ENCODE results near the gene PPP1R14B. TPM values are rescaled to one million over a fixed set of nuclear protein-coding genes. Genes with fewer than 3 reads are reported as not detected.

PPP1R14B gene
- total RNA-seq, 2 experiments from 2014 or later = 285 to 287 TPM

GRCh38 chr11:64204080-64204440 is 42.7 kb downstream of the PPP1R14B start:
- no peak for ATAC-seq
- Mint-ChIP-seq H3K9me3 (no peaks in the 10 kb centered on the region), H3K4me3 (no peak overlapping the region), H3K27me3 (no peaks in the 10 kb centered on the region), H3K27ac (peak overlapping the region; percentile 65), H3K36me3 (ENCODE audit: low read depth) (peaks cover 78% of the 10 kb centered on the region), H3K4me1 (ENCODE audit: low read depth) (peaks cover 40% of the 10 kb centered on the region)
- POLR2A ChIA-PET = interaction anchor here (0.7 to 9.7 kb wide), 12 partner anchors 8 to 120 kb away, joined by 3 to 206 read pairs (median 4); partner anchors contain the start of genes ESRRA, FKBP2, NUDT22 and PLCB3
- CTCF ChIA-PET = interaction anchor here (0.7 to 7.5 kb wide), 24 partner anchors 9 to 155 kb away, joined by 3 to 111 read pairs (median 7); partner anchors contain the start of genes BAD, CATSPERZ, FKBP2 and NUDT22
- no peak for TF ChIP-seq CTCF (IDR thresholded peaks at IDR 0.05)
- intact Hi-C loops (cut with micrococcal nuclease) = loop anchor here (5.0 kb wide), 1 partner anchor 98 kb away; the partner anchor contains the start of gene CATSPERZ
- no peak for DNase-seq

GRCh38 chr11:64203421-64204079 is 43.2 kb downstream of the PPP1R14B start:
- H3K27ac Mint-ChIP-seq = peak overlapping the region; percentile 49
- TF ChIP-seq CTCF (IDR thresholded peaks at IDR 0.05) = no peak
- H3K4me3 Mint-ChIP-seq = no peak overlapping the region
- peaks cover 75% of the 10 kb centered on the region for H3K36me3 Mint-ChIP-seq (ENCODE audit: low read depth)
- peaks cover 35% of the 10 kb centered on the region for H3K4me1 Mint-ChIP-seq (ENCODE audit: low read depth)
- ATAC-seq (no peak), DNase-seq (no peak)
- H3K27me3 Mint-ChIP-seq = no peaks in the 10 kb centered on the region
- CTCF ChIA-PET = interaction anchor here (1.4 to 7.5 kb wide), 15 partner anchors 8 to 151 kb away, joined by 5 to 111 read pairs (median 11); partner anchors contain the start of genes CATSPERZ, NUDT22, PLCB3 and PPP1R14B
- POLR2A ChIA-PET = interaction anchor here (0.7 to 9.7 kb wide), 7 partner anchors 14 to 99 kb away, joined by 3 to 206 read pairs (median 55); partner anchors contain the start of genes ESRRA, FKBP2, NUDT22 and PPP1R14B
- intact Hi-C loops (cut with micrococcal nuclease) = loop anchor here (5.0 kb wide), 1 partner anchor 99 kb away; the partner anchor contains the start of gene CATSPERZ
- H3K9me3 Mint-ChIP-seq = no peaks in the 10 kb centered on the region

GRCh38 chr11:64202992-64203391 is 43.8 kb downstream of the PPP1R14B start:
- no peak for TF ChIP-seq CTCF (IDR thresholded peaks at IDR 0.05)
- H3K27me3 Mint-ChIP-seq = no peaks in the 10 kb centered on the region
- intact Hi-C loops (cut with micrococcal nuclease) = loop anchor here (5.0 kb wide), 1 partner anchor 99 kb away; the partner anchor contains the start of gene CATSPERZ
- ATAC-seq = no peak
- peak overlapping the region; percentile 13 for H3K27ac Mint-ChIP-seq
- H3K36me3 Mint-ChIP-seq (ENCODE audit: low read depth) = peaks cover 74% of the 10 kb centered on the region
- H3K4me1 Mint-ChIP-seq (ENCODE audit: low read depth) = peaks cover 34% of the 10 kb centered on the region
- H3K4me3 Mint-ChIP-seq = no peak overlapping the region
- CTCF ChIA-PET = interaction anchor here (2.2 to 7.5 kb wide), 2 partner anchors 100 to 129 kb away, joined by 10 to 111 read pairs; partner anchors contain the start of gene CATSPERZ
- DNase-seq = no peak
- POLR2A ChIA-PET = interaction anchor here (9.4 kb wide), 1 partner anchor 13 kb away, joined by 206 read pairs; the partner anchor contains the start of gene STIP1
- H3K9me3 Mint-ChIP-seq = no peaks in the 10 kb centered on the region

GRCh38 chr11:64201543-64201942 is 45.2 kb downstream of the PPP1R14B start:
- CTCF ChIA-PET = interaction anchor here (1.6 kb wide), 1 partner anchor 15 kb away, joined by 4 read pairs; no protein-coding TSS in a partner anchor
- no peaks in the 10 kb centered on the region for H3K27me3 Mint-ChIP-seq
- no peak for TF ChIP-seq CTCF (IDR thresholded peaks at IDR 0.05)
- no peak for ATAC-seq
- POLR2A ChIA-PET = interaction anchor here (1.0 to 9.4 kb wide), 2 partner anchors 12 to 19 kb away, joined by 3 to 206 read pairs; partner anchors contain the start of gene STIP1
- no peak overlapping the region for H3K4me3 Mint-ChIP-seq
- H3K27ac Mint-ChIP-seq = peak overlapping the region; percentile 3
- peaks cover 33% of the 10 kb centered on the region for H3K4me1 Mint-ChIP-seq (ENCODE audit: low read depth)
- peaks cover 68% of the 10 kb centered on the region for H3K36me3 Mint-ChIP-seq (ENCODE audit: low read depth)
- H3K9me3 Mint-ChIP-seq = no peaks in the 10 kb centered on the region
- DNase-seq = no peak
- intact Hi-C loops (cut with micrococcal nuclease) = loop anchor here (5.0 kb wide), 1 partner anchor 101 kb away; the partner anchor contains the start of gene CATSPERZ

Data from activated CD8-positive, alpha-beta T cell treated with anti-CD3 and anti-CD28 coated beads for 36 hours (primary cell).